ENCODE data around the gene USP36.

Gene USP36

DNA sequence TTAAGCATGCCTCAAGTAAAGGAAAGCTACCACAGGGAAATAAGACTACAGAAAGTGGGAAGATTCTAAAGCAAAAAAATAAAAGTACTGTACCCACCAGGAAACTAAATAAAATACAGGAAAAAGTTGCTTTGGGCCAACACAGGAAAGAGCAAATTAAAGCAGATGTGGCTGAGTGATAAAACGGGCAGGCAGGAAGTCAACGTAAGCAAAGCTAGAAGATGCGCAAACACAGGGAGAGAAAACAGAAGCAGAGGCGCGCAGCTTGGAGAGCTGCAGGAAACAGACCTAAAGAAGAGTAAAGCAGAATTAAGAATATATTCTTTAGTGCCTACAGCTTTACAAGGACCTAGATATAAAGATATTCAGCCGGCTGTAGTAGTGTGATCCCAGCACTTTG is 21.7 kb downstream of the USP36 start:
- Histone ChIP-seq H3K4me1 (ENCODE audit: control insufficient read depth, insufficient read depth, low read length) (no peaks in the 10 kb centered on the region), H3K27me3 (ENCODE audit: control insufficient read depth, insufficient read depth, low read length) (no peaks in the 10 kb centered on the region), H3K36me3 (ENCODE audit: control insufficient read depth, insufficient read depth, low read length) (peaks cover 66% of the 10 kb centered on the region), H3K9ac (ENCODE audit: low read length) (no peak overlapping the region), H3K27ac (ENCODE audit: low read depth, low read length) (no peak overlapping the region), H3K4me3 (ENCODE audit: low read length) (no peak overlapping the region)

GRCh38 chr17:78818152-78818846 is 22.3 kb downstream of the USP36 start:
- Histone ChIP-seq H3K27me3 (ENCODE audit: control insufficient read depth, insufficient read depth, low read length) (no peaks in the 10 kb centered on the region), H3K36me3 (ENCODE audit: control insufficient read depth, insufficient read depth, low read length) (peaks cover 66% of the 10 kb centered on the region), H3K9ac (ENCODE audit: low read length) (no peak overlapping the region), H3K4me3 (ENCODE audit: low read length) (no peak overlapping the region), H3K27ac (ENCODE audit: low read depth, low read length) (no peak overlapping the region), H3K4me1 (ENCODE audit: control insufficient read depth, insufficient read depth, low read length) (no peaks in the 10 kb centered on the region)

DNA sequence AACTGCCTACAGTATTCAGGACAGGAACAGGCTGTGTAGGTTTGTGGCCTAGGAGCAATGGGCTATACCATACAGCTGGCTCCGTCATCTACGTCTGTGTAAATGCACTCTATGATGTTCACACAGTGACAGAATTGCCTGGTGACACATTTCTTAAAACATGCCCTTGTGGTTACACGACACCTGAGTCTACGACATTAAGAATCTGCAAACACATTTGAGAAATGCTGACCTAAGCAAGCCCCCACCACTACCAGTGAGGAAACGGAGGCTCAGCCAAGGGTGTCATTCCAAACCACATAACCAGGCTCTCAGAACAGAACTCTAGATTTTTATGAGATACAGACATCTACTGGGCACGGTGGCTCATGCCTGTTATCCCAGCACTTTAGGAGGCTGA is 23.5 kb downstream of the USP36 start:
- Histone ChIP-seq H3K36me3 (ENCODE audit: control insufficient read depth, insufficient read depth, low read length) (peaks cover 63% of the 10 kb centered on the region), H3K27ac (ENCODE audit: low read depth, low read length) (no peak overlapping the region), H3K4me1 (ENCODE audit: control insufficient read depth, insufficient read depth, low read length) (no peaks in the 10 kb centered on the region), H3K27me3 (ENCODE audit: control insufficient read depth, insufficient read depth, low read length) (no peaks in the 10 kb centered on the region), H3K9ac (ENCODE audit: low read length) (no peak overlapping the region), H3K4me3 (ENCODE audit: low read length) (no peak overlapping the region)

- no peaks in the 10 kb centered on the region for H3K27me3 ChIP-seq (ENCODE audit: control insufficient read depth, insufficient read depth, low read length)
- H3K36me3 ChIP-seq (ENCODE audit: control insufficient read depth, insufficient read depth, low read length), result peaks cover 53% of the 10 kb centered on the region
- no peak overlapping the region for H3K4me3 ChIP-seq (ENCODE audit: low read length)
- no peak overlapping the region for H3K27ac ChIP-seq (ENCODE audit: low read depth, low read length)
- no peak overlapping the region for H3K9ac ChIP-seq (ENCODE audit: low read length)
- H3K4me1 ChIP-seq (ENCODE audit: control insufficient read depth, insufficient read depth, low read length), result no peaks in the 10 kb centered on the region
Observed at GRCh38 chr17:78815696-78816095, 24.9 kb downstream of the USP36 start.

DNA sequence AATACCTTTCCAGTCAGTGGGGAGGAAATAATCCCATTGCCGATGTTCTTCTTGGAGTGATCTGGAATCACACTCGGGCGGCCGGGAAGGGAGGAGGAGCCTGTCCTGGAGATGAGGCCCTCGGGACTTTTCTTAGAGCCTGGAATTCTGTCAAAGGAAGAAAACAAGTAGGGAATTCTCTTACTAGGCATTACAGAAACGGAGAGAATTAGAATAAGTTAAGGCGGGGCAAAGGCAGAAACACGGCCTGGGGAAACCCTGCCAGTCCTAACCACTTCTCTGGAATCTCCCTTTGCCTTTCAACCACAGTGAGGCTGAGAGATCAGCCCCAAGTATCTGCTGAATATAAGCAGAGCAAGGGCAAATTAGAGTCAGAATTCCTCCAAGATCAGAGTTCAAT is 27.8 kb downstream of the USP36 start:
- peaks cover 44% of the 10 kb centered on the region for H3K36me3 ChIP-seq (ENCODE audit: control insufficient read depth, insufficient read depth, low read length)
- H3K27me3 ChIP-seq (ENCODE audit: control insufficient read depth, insufficient read depth, low read length), result no peaks in the 10 kb centered on the region
- H3K27ac ChIP-seq (ENCODE audit: low read depth, low read length), result no peak overlapping the region
- H3K4me3 ChIP-seq (ENCODE audit: low read length), result no peak overlapping the region
- no peak overlapping the region for H3K9ac ChIP-seq (ENCODE audit: low read length)
- no peaks in the 10 kb centered on the region for H3K4me1 ChIP-seq (ENCODE audit: control insufficient read depth, insufficient read depth, low read length)

DNA sequence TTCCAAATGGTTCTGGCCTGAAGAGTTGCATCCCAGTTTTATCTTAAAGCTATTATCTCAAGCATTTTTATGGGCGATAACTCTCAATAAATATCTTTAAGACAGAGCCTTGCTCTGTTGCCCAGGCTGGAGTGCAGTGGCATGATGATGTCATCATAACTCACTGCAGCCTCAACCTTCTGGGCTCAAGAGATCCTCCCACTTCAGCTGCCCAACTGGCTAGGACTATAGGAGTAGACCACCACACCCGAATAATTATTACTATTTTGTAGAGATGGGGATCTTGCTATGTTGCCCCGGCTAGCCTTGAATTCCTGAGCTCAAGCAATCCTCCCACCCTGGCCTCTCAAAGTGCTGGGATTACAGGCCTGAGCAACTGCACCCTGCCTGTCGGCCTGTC is 32.5 kb downstream of the USP36 start:
- no peak overlapping the region for H3K9ac ChIP-seq (ENCODE audit: low read length)
- H3K27me3 ChIP-seq (ENCODE audit: control insufficient read depth, insufficient read depth, low read length), result no peaks in the 10 kb centered on the region
- H3K36me3 ChIP-seq (ENCODE audit: control insufficient read depth, insufficient read depth, low read length), result peaks cover 42% of the 10 kb centered on the region
- H3K27ac ChIP-seq (ENCODE audit: low read depth, low read length), result no peak overlapping the region
- no peaks in the 10 kb centered on the region for H3K4me1 ChIP-seq (ENCODE audit: control insufficient read depth, insufficient read depth, low read length)
- no peak overlapping the region for H3K4me3 ChIP-seq (ENCODE audit: low read length)

DNA sequence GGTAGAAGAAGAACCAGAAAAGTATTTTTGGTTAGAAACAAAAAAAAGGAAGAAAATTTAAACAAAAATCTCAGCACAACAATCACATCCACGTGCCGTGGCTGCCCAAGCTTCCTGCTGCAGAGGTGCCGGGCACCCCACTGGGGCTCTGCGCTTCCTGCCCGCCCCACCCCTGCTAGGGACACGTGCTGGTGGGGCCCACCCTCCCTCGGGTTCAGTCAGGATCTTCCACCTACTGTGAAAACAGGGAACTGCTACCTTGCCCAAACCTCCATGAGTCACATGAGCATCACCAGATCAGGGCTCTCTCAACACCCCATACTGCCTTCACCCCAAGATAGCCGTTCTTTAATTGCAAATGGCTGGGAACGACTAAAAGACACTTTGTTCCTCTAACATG is 34.2 kb downstream of the USP36 start:
- Histone ChIP-seq H3K9ac (ENCODE audit: low read length) (no peak overlapping the region), H3K4me3 (ENCODE audit: low read length) (no peak overlapping the region), H3K4me1 (ENCODE audit: control insufficient read depth, insufficient read depth, low read length) (no peaks in the 10 kb centered on the region), H3K36me3 (ENCODE audit: control insufficient read depth, insufficient read depth, low read length) (peaks cover 41% of the 10 kb centered on the region), H3K27me3 (ENCODE audit: control insufficient read depth, insufficient read depth, low read length) (no peaks in the 10 kb centered on the region), H3K27ac (ENCODE audit: low read depth, low read length) (no peak overlapping the region)

DNA sequence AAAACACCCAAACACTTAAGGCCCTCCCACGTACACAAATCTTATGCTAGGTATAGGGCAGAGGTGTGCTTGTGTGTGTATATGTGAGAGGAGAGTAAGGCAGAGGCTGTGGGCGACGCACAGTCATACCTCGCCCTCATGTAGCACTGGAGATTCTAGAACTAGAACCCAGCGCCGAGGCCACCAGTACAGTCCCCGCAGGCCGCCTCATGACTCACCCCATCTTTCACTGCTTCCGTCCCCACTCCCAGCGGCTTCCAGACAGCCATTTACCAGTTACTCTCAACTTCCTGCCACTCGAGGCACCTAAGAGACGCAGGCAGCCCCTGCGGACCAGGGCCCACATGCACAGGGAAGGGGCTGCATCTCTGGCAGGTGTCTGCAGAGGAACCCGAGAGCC is 35.3 kb downstream of the USP36 start:
- no peaks in the 10 kb centered on the region for H3K4me1 ChIP-seq (ENCODE audit: control insufficient read depth, insufficient read depth, low read length)
- no peak overlapping the region for H3K9ac ChIP-seq (ENCODE audit: low read length)
- H3K27ac ChIP-seq (ENCODE audit: low read depth, low read length), result no peak overlapping the region
- H3K27me3 ChIP-seq (ENCODE audit: control insufficient read depth, insufficient read depth, low read length), result no peaks in the 10 kb centered on the region
- peaks cover 37% of the 10 kb centered on the region for H3K36me3 ChIP-seq (ENCODE audit: control insufficient read depth, insufficient read depth, low read length)
- H3K4me3 ChIP-seq (ENCODE audit: low read length), result no peak overlapping the region

DNA sequence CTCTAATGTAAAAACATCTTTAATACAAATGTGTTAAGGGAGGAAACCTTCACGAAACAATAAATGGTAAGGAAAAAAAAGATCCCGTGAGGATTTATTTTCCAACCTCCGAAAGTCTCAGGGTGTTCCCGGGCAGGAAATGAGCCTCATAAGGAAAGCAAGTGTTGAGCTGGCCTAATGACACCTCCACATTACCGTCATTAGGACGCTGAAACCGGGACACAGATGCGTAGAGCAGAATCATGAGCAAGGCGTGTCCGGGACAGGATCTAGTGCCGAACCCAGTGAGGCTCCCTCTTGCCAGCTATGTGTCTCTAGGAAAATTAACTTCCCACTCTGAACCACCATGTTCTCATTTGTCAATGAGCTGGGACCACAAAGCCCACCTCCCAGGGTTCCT is 35.8 kb downstream of the USP36 start:
- H3K9ac ChIP-seq (ENCODE audit: low read length), result no peak overlapping the region
- H3K27me3 ChIP-seq (ENCODE audit: control insufficient read depth, insufficient read depth, low read length), result no peaks in the 10 kb centered on the region
- no peak overlapping the region for H3K27ac ChIP-seq (ENCODE audit: low read depth, low read length)
- no peaks in the 10 kb centered on the region for H3K4me1 ChIP-seq (ENCODE audit: control insufficient read depth, insufficient read depth, low read length)
- peaks cover 32% of the 10 kb centered on the region for H3K36me3 ChIP-seq (ENCODE audit: control insufficient read depth, insufficient read depth, low read length)
- no peak overlapping the region for H3K4me3 ChIP-seq (ENCODE audit: low read length)

DNA sequence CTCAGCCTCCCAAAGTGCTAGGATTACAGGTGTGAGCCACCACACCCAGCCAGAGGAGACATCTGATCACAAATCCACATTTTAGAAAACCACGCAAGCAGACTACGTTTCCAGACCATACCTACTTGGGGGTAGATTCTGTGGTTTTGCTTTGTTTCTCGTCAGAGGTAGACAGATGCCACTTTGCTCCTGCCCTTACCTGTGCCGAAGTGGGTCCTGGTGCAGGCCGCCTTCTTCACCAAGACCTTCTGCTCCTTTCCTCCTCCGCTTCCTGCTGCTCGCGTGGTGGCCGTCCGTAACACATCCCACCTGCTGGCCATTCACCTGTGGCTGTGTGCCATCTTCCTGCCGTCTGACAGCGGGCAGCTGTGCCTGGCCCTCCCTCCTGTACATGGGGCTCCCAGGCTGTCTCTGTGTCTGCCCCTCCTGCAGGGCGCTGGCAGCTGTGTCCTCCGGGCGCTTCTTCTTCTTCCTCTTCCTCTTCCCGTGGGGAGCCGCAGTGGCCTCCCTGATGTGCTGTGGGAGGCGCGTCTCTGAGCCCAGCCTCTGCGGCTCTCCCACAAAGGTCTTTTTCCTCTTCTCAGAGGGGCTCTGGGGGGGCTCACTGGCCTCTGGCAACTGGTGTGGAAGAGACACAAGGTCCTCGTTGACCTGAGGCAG is 37.3 kb downstream of the USP36 start:
- Histone ChIP-seq H3K9ac (ENCODE audit: low read length) (no peak overlapping the region), H3K27ac (ENCODE audit: low read depth, low read length) (no peak overlapping the region), H3K4me3 (ENCODE audit: low read length) (no peak overlapping the region), H3K4me1 (ENCODE audit: control insufficient read depth, insufficient read depth, low read length) (no peaks in the 10 kb centered on the region), H3K36me3 (ENCODE audit: control insufficient read depth, insufficient read depth, low read length) (peaks cover 36% of the 10 kb centered on the region), H3K27me3 (ENCODE audit: control insufficient read depth, insufficient read depth, low read length) (no peaks in the 10 kb centered on the region)

DNA sequence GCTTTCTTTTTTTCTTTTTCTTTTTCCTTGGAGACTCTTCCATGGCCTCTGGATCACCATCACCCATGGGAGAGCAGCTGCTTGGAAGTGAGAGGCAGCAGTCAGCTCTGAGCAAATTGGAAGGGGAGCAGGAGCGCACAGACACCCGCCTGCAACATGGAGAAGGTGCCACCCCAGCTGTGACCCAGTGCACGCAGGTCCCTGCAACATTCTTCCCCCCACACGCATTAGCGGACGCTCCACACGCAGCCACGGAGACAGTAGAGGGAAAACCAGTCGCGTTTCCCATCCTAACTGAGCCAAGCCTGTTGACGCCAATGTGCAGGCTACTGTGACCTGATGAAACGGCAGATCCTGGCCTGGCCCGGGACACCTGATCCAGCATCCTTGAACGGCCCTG is 38.2 kb downstream of the USP36 start:
- Histone ChIP-seq H3K9ac (ENCODE audit: low read length) (no peak overlapping the region), H3K4me3 (ENCODE audit: low read length) (no peak overlapping the region), H3K27me3 (ENCODE audit: control insufficient read depth, insufficient read depth, low read length) (no peaks in the 10 kb centered on the region), H3K36me3 (ENCODE audit: control insufficient read depth, insufficient read depth, low read length) (peaks cover 39% of the 10 kb centered on the region), H3K27ac (ENCODE audit: low read depth, low read length) (no peak overlapping the region), H3K4me1 (ENCODE audit: control insufficient read depth, insufficient read depth, low read length) (no peaks in the 10 kb centered on the region)

DNA sequence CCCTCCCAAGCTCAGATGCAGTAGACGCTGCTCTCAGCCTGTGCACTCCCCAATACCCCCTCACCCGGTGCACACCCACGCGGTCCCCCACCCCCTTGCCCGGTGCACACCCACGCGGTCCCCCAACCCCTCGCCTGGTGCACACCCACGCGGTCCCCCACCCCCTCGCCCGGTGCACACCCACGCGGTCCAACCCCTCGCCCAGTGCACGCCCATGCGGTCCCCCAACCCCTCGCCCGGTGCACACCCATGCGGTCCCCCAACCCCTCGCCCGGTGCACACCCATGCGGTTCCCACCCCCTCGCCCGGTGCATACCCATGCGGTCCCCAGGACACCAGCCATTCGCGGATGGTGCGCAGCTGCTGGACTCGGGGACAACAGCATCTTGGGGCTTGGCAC is 38.6 kb downstream of the USP36 start:
- Histone ChIP-seq H3K9ac (ENCODE audit: low read length) (no peak overlapping the region), H3K27ac (ENCODE audit: low read depth, low read length) (no peak overlapping the region), H3K27me3 (ENCODE audit: control insufficient read depth, insufficient read depth, low read length) (no peaks in the 10 kb centered on the region), H3K4me3 (ENCODE audit: low read length) (no peak overlapping the region), H3K36me3 (ENCODE audit: control insufficient read depth, insufficient read depth, low read length) (peaks cover 39% of the 10 kb centered on the region), H3K4me1 (ENCODE audit: control insufficient read depth, insufficient read depth, low read length) (no peaks in the 10 kb centered on the region)
